HG02973 (cell line): Measurements from ENCODE around the gene PARK7.
A peak's percentile ranks its signal among the peaks of the same experiment; 100 is the strongest.
"Not testable (repeated sequence)": the region's sequence is repeated elsewhere in the genome, so short reads cannot be mapped to it uniquely, and the experiment has no call there.

Experiments
- ATAC-seq: cut with Tn5 transposase; IDR thresholded peaks from one replicate; pipeline ENCODE4 v1.9.1; 2021; ENCODE audit warnings: moderate library complexity; ENCODE audit not compliant: unreplicated experiment

The PARK7 gene

DNA sequence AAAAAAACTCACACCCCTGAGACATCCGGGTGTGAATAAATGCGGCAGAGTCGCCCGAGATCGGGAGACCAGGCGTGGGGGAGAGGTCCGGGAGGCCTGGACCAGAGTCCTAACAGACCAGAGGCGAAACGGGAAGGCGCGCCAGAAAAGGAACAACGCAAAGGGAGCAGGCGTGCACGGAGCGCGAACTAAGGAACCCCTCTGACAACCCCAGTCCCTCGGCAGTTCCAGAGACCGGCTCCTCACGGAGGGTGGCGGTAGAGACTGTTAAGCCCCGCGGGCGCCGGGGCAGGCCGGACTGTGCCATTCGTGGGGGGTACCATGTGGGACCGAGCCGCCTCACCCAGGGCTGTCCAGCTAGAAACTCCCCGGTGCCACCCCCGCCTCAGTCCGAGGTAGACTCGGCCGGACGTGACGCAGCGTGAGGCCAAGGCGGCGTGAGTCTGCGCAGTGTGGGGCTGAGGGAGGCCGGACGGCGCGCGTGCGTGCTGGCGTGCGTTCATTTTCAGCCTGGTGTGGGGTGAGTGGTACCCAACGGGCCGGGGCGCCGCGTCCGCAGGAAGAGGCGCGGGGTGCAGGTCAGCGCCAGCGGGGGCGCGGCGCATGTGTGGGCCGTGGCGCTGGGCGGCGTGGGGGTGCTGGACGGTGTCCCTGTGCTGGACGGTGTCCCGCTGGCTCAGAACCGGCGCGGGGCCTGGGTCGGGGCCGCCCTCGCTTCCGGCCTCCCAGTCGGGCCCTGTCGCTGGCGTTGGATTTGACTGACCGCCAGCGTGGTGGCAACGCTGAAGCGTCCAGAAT is at the start of gene PARK7:
Gene PARK7, plus strand, starts transcription at position 496 of the 798 bp plus-strand sequence. CDS start 1,075 bp downstream, outside the sequence.
- peak; percentile 96 for ATAC-seq

DNA sequence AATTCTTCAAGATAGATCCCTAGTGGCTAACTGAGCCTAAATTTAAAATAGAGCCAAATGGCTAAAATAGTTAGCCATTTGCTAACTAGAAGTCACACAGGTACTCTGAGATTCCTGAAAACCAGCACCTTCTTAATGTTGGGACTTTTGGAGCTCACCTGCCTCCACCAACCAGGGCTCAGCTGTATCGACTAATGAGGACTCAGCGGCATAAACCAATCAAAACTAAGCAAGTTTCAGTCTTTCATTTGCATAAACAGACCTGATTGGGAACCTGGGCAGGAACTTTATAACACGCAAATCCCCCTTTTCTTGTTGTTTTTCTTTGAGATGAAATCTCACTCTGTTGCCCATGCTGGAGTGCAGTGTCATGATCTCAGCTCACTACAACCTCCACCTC is 49.4 kb upstream of the PARK7 start:
- ATAC-seq = no peak

GRCh38 chr1:7912743-7913557 is 48.6 kb upstream of the PARK7 start:
- no peak for ATAC-seq

DNA sequence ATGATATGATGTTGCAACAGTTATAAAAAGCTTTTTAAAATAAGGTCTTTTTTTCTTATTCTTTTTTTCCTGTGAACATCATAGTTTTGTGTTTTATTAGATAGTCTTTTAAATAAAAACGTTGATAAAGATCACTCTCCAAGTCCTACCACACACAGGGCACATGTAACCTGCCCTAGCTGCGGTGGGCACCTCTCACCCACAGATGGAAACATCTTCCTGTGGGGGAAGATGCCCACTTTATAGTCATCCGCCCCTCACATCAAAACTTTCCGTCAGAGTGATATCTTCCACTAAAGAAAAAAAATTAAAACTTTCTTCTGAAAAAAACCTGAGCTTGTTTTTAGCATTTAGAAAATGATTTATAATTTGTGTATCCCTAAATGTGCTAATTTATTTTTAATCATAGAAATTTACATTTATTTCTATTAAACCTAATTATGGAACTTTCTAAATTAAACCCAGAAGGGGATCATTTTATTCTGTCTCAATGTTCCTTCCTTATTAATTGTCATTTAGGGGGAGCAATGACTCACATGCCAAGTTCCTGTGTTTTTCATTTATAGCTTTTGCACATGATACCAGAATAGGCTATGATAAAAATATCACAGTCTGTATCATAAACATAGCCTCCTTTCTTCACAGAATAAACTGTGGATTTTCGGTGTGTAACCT is 45.5 kb upstream of the PARK7 start:
- no peak for ATAC-seq

- ATAC-seq = no peak
Measured at GRCh38 chr1:7916501-7916830, 45.0 kb upstream of the PARK7 start.

DNA sequence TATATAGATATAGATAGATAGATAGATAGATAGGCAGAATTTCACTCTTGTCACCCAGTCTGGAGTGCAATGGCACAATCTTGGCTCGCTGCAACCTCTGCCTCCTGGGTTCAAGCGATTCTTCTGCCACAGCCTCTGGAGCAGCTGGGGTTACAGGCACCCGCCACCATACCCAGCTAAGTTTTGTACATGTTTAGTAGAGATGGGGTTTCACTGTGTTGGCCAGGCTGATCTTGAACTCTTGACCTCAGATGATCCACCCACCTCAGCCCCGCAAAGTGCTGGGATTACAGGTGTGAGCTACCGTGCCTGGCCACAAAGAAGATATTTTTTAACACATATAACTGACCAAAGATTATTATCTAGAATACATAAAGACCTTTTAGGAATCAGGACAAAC is 43.5 kb upstream of the PARK7 start:
- ATAC-seq = not testable (repeated sequence)

DNA sequence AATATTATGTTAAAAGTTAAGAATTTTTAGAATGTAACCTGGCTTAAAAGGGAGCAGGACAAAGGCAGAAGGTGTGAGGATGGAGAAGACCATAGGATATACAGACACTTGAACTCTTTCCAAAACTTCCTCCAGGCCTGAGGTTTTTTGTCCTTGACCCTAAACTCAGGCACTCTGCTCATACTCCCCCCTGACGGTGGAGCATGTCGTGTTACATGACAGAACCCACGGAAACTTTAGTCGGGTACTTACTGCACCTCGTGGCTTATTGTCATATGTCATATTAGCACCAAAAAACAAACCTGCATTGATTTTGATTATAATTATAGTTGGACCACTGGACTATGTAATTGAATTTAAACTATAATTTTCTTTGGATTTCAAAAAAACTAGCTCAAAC is 41.6 kb upstream of the PARK7 start:
- no peak for ATAC-seq

- no peak for ATAC-seq
Measured at GRCh38 chr1:7921796-7922195, 39.7 kb upstream of the PARK7 start.

GRCh38 chr1:7922301-7922700 is 39.2 kb upstream of the PARK7 start:
- no peak for ATAC-seq

DNA sequence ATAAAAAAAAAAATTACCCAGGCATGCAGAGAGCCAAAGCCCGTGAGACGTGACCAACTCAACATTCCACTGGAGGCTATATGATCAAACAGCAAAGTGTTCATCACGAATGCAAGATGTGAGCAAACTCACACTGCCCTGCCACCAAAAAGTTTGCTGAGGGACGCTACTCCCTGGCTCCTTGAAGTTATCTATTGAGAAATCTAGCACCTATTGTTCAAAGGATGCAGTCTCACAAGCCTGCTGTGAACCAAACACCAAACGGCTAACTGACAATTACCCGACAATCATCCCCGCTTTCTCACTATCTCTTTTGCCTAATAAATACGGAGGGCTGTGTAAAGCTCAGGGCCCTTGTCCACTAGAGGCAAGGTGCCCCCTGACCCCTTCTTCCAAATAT is 34.5 kb upstream of the PARK7 start:
- not testable (repeated sequence) for ATAC-seq

DNA sequence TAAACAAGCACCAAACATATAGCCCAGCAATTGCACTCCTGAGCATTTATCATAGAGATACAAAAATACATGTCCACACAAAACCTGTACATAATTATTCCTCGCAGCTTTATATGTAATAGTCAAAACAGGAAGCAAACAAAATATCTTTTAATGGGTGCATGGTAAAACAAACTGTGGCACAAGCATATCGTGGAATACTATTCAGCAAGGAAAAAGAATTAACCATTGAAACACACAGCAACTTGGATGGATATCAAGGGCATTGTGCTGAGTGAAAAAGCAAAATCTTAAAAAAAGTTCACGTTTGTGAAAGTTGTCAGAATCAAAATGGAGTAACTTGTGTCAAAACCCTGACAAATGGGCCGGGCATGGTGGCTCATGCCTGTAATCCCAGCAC is 33.3 kb upstream of the PARK7 start:
- no peak for ATAC-seq

GRCh38 chr1:7929637-7930036 is 31.9 kb upstream of the PARK7 start:
- ATAC-seq = no peak

DNA sequence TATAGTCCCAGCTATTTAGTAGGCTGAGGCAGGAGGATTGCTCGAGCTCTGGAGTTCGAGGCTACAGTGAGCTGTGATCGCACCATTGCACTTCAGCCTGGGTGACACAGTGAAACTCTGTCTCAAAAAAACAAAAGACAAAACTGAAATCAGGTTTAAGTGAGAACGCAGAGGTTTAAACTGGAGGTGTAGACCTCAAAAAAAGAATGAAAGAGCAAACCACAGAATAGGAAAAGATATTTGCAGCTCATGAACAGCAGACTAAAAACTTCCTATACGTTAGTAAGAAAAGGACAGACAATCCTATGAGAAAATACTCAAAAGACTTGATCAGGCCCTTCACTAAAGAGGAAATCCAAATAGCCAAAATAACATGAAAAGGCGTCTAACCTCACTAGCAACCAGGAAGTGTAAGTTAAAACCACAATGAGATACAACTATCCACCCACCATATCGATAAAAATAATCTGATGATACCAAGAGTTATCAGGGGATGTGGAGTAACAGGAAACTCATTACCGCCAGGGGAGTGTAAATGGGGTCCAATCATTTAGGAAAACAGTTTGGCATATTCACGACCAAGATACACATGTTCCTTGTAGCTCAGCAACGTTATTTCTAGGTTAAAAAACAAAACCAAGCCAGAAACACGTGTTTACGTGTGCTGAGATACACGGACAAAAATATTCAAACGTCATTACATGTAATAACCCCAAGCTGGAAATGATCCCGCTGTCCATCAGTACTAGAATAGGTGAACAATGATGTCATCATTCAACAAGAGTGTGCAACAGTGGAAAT is 30.7 kb upstream of the PARK7 start:
- no peak for ATAC-seq

- ATAC-seq = no peak
Measured at GRCh38 chr1:7931446-7931812, 30.1 kb upstream of the PARK7 start.

GRCh38 chr1:7932524-7933138 is 28.9 kb upstream of the PARK7 start:
- ATAC-seq = no peak

DNA sequence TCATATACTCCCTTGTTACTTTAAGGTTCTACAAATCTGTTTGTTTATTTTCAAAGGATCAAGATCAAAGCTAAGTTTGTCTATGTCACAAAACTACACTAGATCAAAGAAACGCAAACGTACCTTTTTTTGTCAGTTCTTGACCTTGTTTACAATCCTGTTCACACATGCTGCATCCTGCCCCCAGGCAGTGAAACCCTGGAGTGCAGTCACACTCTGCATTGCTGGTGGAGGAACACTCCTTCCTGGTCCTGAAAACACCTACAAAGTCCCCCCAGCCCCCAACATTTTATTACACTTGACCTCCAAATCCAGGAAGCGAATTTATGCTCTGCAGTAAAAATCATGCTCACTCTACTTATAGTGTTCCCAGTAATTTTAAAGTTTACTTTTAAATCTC is 23.4 kb upstream of the PARK7 start:
- ATAC-seq = no peak

GRCh38 chr1:7940034-7940433 is 21.5 kb upstream of the PARK7 start:
- no peak for ATAC-seq

DNA sequence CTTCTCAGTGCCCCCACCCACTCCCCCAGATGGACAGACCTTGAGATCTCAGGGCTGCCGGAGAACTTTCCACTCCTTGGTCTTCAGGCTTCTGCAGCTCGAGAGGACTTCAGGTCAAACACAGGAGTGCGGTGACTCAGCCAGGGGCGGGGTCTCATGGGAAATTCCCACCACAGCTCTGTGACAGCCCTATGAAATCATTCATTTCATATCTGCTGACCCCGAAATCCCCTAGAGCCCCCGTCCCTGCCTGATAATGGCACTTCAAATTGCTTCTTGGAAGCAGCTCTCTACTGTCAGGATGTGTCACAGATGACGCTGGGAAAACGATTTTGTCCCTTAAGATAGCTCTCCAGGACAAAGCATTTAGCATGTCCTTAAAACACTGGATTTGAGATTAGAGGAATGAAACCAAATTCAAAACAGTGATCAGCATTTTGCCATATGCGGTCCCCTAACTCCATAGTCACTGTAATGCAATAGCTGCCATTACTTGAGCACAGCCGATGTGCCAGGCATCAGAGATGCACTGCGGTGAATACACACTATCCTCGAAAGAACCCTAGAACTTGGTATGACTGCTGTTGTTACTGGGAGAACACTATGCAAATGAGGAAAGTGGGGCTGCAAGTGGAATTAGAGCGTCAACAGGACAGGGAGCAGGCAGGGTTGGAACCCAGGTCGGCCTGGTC is 20.6 kb upstream of the PARK7 start, which contains the start of gene TNFRSF9:
Gene TNFRSF9, minus strand, starts transcription at position 95 of the 692 bp plus-strand sequence. CDS start 845 bp downstream, outside the sequence.
- ATAC-seq = no peak

DNA sequence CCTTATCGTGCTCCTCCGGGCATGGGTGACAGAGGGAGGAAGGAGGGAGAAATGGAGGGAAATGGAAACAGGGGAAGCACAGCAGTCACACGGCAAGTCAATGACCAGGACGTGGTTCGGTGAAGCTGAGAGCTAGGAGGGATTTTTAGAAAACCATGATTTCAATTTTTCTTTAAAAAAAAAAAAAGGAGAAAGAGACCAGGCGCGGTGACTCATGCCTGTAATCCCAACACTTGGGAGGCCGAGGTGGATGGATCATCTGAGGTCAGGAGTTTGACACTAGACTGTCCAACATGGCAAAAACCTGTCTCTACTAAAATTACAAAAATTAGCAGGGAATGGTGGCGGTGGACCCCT is 20.1 kb upstream of the PARK7 start:
- ATAC-seq = no peak
